Heart left ventricle (tissue), 16 donors: ENCODE measurements around the gene XRCC5. TPM values are rescaled to one million over a fixed set of nuclear protein-coding genes. Genes with fewer than 3 reads are reported as not detected.

Experiments
- ATAC-seq, 4 donors: fragments of 200-7000 bp; cut with Tn5 transposase; one replicate each; pipeline ENCODE4 v1.9.1; 2020 to 2022; ENCODE audit warnings: moderate library complexity in 4 of 4, mild to moderate bottlenecking in 3 of 4, moderate number of reproducible peaks in 1 of 4
- DNase-seq, 5 donors: peaks; one replicate each; pipeline ENCODE4 v3.0.0-alpha.2; 2020
- H3K27ac ChIP-seq, 12 donors: fragments of 200-600 bp; sonication (generic) in 4 of 12; one replicate each; pipeline versions ENCODE4 v1.5.0 to v1.8.0; 2016 to 2022; ENCODE audit warnings: mild to moderate bottlenecking in 2 of 12
- H3K27me3 ChIP-seq, 9 donors: fragments of 200-600 bp; sonication (generic) in 2 of 9; one replicate each; pipeline versions ENCODE4 v1.5.1 to v1.8.0; 2016 to 2022; ENCODE audit warnings: mild to moderate bottlenecking in 3 of 9
- H3K36me3 ChIP-seq, 9 donors: fragments of 200-600 bp; sonication (generic) in 2 of 9; one replicate each; pipeline versions ENCODE4 v1.5.0 to v1.8.0; 2018 to 2022; ENCODE audit warnings: mild to moderate bottlenecking in 2 of 9
- H3K4me1 ChIP-seq, 12 donors: fragments of 200-600 bp; sonication (generic) in 4 of 12; one replicate each; pipeline versions ENCODE4 v1.5.0 to v1.8.0; 2016 to 2022; ENCODE audit warnings: mild to moderate bottlenecking in 3 of 12
- H3K4me3 ChIP-seq, 12 donors: fragments of 200-600 bp; sonication (generic) in 4 of 12; one replicate each; pipeline versions ENCODE4 v1.5.0 to v1.8.0; 2017 to 2022; ENCODE audit warnings: mild to moderate bottlenecking in 9 of 12, moderate library complexity in 4 of 12
- H3K9me3 ChIP-seq, 12 donors: fragments of 200-600 bp; sonication (generic) in 4 of 12; one replicate each; pipeline versions ENCODE4 v1.5.0 to v1.8.0; 2016 to 2022; ENCODE audit warnings: mild to moderate bottlenecking in 1 of 12
- CTCF ChIP-seq, 12 donors: fragments of 200-600 bp; sonication (generic) in 4 of 12; IDR thresholded peaks; one replicate each; pipeline versions ENCODE4 v1.5.0 to v1.8.0; 2018 to 2022; ENCODE audit warnings: antibody characterized with exemption in 12 of 12, mild to moderate bottlenecking in 5 of 12
- POLR2A ChIP-seq, 2 donors: fragments of 450-650 bp; IDR thresholded peaks; one replicate each; pipeline ENCODE4 v1.6.1; 2017; ENCODE audit warnings: antibody characterized with exemption in 2 of 2, mild to moderate bottlenecking in 2 of 2, moderate library complexity in 2 of 2
- WGBS, 4 donors: extraction: QIAGEN DNeasy Blood & Tissue Kit in 2 of 4; methylation state at CpG; one replicate each; pipeline versions ENCODE4 v1.1.5 to v1.1.7; 2013 to 2018; 5-methylcytosine and 5-hydroxymethylcytosine counted together
- intact Hi-C, 10 donors: fragments of 100-400 bp; cut with DNase I; formaldehyde crosslinking; loops; one replicate each; pipeline versions ENCODE4 v1.11.1 to v1.14.2; 2022
- polyA plus RNA-seq, 2 donors: library from polyadenylated mRNA; stranded (reverse); fragments of 200-250 nt; gene quantifications; one replicate each; pipeline ENCODE4 v1.2.3, GENCODE V29; 2013
- total RNA-seq, 9 donors: library from RNA; depleted of rRNA in 2 of 9; stranded (reverse); fragments of >200 nt in 2 of 9; fragmentation: NEBNext Ultra II Directional in 3 of 9; extraction: Animal tissue kit (Norgen Biotek cat#: 25700) in 3 of 9; gene quantifications; one replicate each; pipeline versions ENCODE4 v1.1.0 to v1.2.4, GENCODE V29; 2016 to 2023
- donor health status: ischemic (EF 13 %, LVEDD 7.1; RV severe dilation, severe dysfunction).
- donor health status: healthy with polysubstance abuse.
- donor health status: DM: no; HTN: yes; CAD: no.
- donor health status: DM: no; HTN: no; CAD: no.
- donor health status: ischemic (EF 25% LVEDD 6.9; RV normal size, moderate dysfunction).
- donor health status: ischemic (EF 25% LVEDD 5.7; RV mildly dilated, moderate dysfunction).
- donor health status: healthy.
- donor health status: DM: yes; HTN: yes; CAD: no.
- donor health status: ischemic (EF 35%, LVEDD 5.7; RV mildly dilated, moderate dysfunction).
- donor health status: nonischemic (EF 11% LVEDD 7.7; RV severe dilation, severe dysfunction).
- donor health status: DM: yes; HTN: yes; CAD: no.
- donor health status: PGD.
- donor health status: ischemic (EF 29% LVEDD 5.4; RV normal size, mild dysfunction).
- donor health status: nonischemic (EF 23%, LVEDD 6.1; RV moderate dilation, normal function).

Gene XRCC5
- total and polyA plus RNA-seq, 11 donors = 40.0 to 197 (median 126) TPM

- intact Hi-C loops = no loop called here
- Histone ChIP-seq H3K4me3 (no peak overlapping the region), H3K27me3 (no peaks in the 10 kb centered on the region), H3K9me3 (no peaks in the 10 kb centered on the region), H3K4me1 (peaks cover 0 to 6% (median 0%) of the 10 kb centered on the region in 12 donors), H3K27ac (no peak overlapping the region), H3K36me3 (no peaks in the 10 kb centered on the region)
- WGBS, 4 donors = 58 to 88% (median 72%) methylated on average over 1 of the region's 1 CpG
- TF ChIP-seq POLR2A (IDR thresholded peaks at IDR 0.05) = no peak
- no peak for TF ChIP-seq CTCF (IDR thresholded peaks at IDR 0.05)
- ATAC-seq = no peak
- DNase-seq = no peak
Measured at GRCh38 chr2:216103213-216103612, 5.9 kb upstream of the XRCC5 start.

GRCh38 chr2:216104691-216105090 lies 4.5 kb upstream of the XRCC5 start:
- Histone ChIP-seq H3K4me3 (no peak overlapping the region), H3K27ac (no peak overlapping the region), H3K27me3 (no peaks in the 10 kb centered on the region), H3K36me3 (no peaks in the 10 kb centered on the region), H3K9me3 (no peaks in the 10 kb centered on the region), H3K4me1 (peaks cover 0 to 12% (median 2%) of the 10 kb centered on the region in 12 donors)
- 68 to 86% (median 75%) methylated on average over 3 of the region's 3 CpGs for WGBS, 4 donors
- intact Hi-C loops = no loop called here
- TF ChIP-seq POLR2A (IDR thresholded peaks at IDR 0.05) (no peak), CTCF (IDR thresholded peaks at IDR 0.05) (no peak)
- DNase-seq (no peak), ATAC-seq (no peak)

- intact Hi-C loops = no loop called here
- Histone ChIP-seq H3K27me3 (no peaks in the 10 kb centered on the region), H3K9me3 (no peaks in the 10 kb centered on the region), H3K4me3 (no peak overlapping the region), H3K4me1 (peaks cover 0 to 31% (median 23%) of the 10 kb centered on the region in 12 donors), H3K27ac (no peak overlapping the region), H3K36me3 (peaks cover 0 to 21% (median 16%) of the 10 kb centered on the region in 9 donors)
- TF ChIP-seq POLR2A (IDR thresholded peaks at IDR 0.05) (no peak), CTCF (IDR thresholded peaks at IDR 0.05) (no peak)
- ATAC-seq (no peak), DNase-seq (no peak)
- 83 to 90% (median 87%) methylated on average over 8 of the region's 8 CpGs for WGBS, 4 donors
Measured at GRCh38 chr2:216107320-216107719, 1.8 kb upstream of the XRCC5 start.

GRCh38 chr2:216107760-216108159 lies 1.4 kb upstream of the XRCC5 start:
- DNase-seq (no peak), ATAC-seq (no peak)
- intact Hi-C loops = no loop called here
- H3K4me1 ChIP-seq = peaks cover 0 to 35% (median 25%) of the 10 kb centered on the region in 12 donors
- H3K27ac ChIP-seq = no peak overlapping the region
- no peaks in the 10 kb centered on the region for H3K9me3 ChIP-seq
- H3K36me3 ChIP-seq = peaks cover 0 to 25% (median 21%) of the 10 kb centered on the region in 9 donors
- no peaks in the 10 kb centered on the region for H3K27me3 ChIP-seq
- H3K4me3 ChIP-seq = no peak overlapping the region
- WGBS, 4 donors = 56 to 70% (median 60%) methylated on average over 13 of the region's 13 CpGs
- TF ChIP-seq POLR2A (IDR thresholded peaks at IDR 0.05) = no peak
